GM23338 (cell line): Measurements from ENCODE around the gene TBX6. TPM values are rescaled to one million over a fixed set of nuclear protein-coding genes. Genes with fewer than 3 reads are reported as not detected.

Source experiments
- CREB1 ChIP-seq: fragments of 250-450 bp; sonication (Bioruptor Pico); IDR thresholded peaks from 2 replicates; pipeline ENCODE4 v1.5.0; 2020; ENCODE audit warnings: low read depth, mild to moderate bottlenecking, moderate library complexity
- CTCF ChIP-seq, 2 experiments: fragments of 200-600 bp in 1 of 2; sonication (generic) in 1 of 2; conservative IDR thresholded peaks; 2 replicates each; pipeline versions ENCODE4 v1.5.1 to v1.6.1; 2016 to 2017; ENCODE audit warnings: antibody characterized with exemption in 2 of 2, low read depth in 2 of 2, mild to moderate bottlenecking in 2 of 2, moderate library complexity in 1 of 2
- EZH2 ChIP-seq: fragments of 200-600 bp; sonication (generic); IDR thresholded peaks from one replicate; pipeline ENCODE4 v1.8.0; 2017; ENCODE audit warnings: antibody characterized with exemption, mild to moderate bottlenecking, low read depth; ENCODE audit not compliant: unreplicated experiment
- EZH2phosphoT487 ChIP-seq: fragments of 200-600 bp; sonication (generic); IDR thresholded peaks from one replicate; pipeline ENCODE4 v1.8.1; 2018; ENCODE audit warnings: antibody characterized with exemption; ENCODE audit not compliant: unreplicated experiment
- NANOG ChIP-seq: IDR thresholded peaks from 2 replicates; pipeline ENCODE4 v1.6.1; 2016; ENCODE audit warnings: antibody characterized with exemption, borderline replicate concordance
- POLR2AphosphoS5 ChIP-seq: IDR thresholded peaks from 2 replicates; pipeline ENCODE4 v1.6.1; 2016; ENCODE audit warnings: antibody characterized with exemption, low read depth
- REST ChIP-seq: IDR thresholded peaks from one replicate; pipeline ENCODE4 v1.6.1; 2018; ENCODE audit warnings: antibody characterized with exemption; ENCODE audit not compliant: unreplicated experiment
- STAT1 ChIP-seq: IDR thresholded peaks from one replicate; pipeline ENCODE4 v1.6.1; 2016; ENCODE audit warnings: antibody characterized with exemption; ENCODE audit not compliant: unreplicated experiment
- ZNF114 ChIP-seq: fragments of 250-450 bp; sonication (Bioruptor Pico); IDR thresholded peaks from 2 replicates; pipeline ENCODE4 v1.5.0; 2020; ENCODE audit warnings: mild to moderate bottlenecking, moderate library complexity
- ZNF331 ChIP-seq: fragments of 250-450 bp; sonication (Bioruptor Pico); IDR thresholded peaks from 2 replicates; pipeline ENCODE4 v1.5.0; 2020; ENCODE audit warnings: low read depth, mild to moderate bottlenecking, moderate library complexity
- ZNF462 ChIP-seq: fragments of 250-450 bp; sonication (Bioruptor Pico); IDR thresholded peaks from 2 replicates; pipeline ENCODE4 v1.5.0; 2020; ENCODE audit warnings: mild to moderate bottlenecking, moderate library complexity
- polyA plus RNA-seq: library from polyadenylated mRNA; unstranded; fragments of >200 nt; fragmentation: Nextera tagmentation; extraction: Ambion mirVana; gene quantifications from 2 replicates; pipeline ENCODE4 v1.2.1, GENCODE V29; 2016
- total RNA-seq: library from RNA; depleted of rRNA; stranded (reverse); fragments of >200 nt; shearing (Covaris generic); gene quantifications from 2 replicates; pipeline ENCODE4 v1.2.3, GENCODE V29; 2014

The TBX6 gene
- total and polyA plus RNA-seq, 2 experiments from 2014 or later = 1.1 to 2.4 TPM

- TF ChIP-seq ZNF462 (CRISPR knock-in tag) = no peak
- TF ChIP-seq CREB1 (CRISPR knock-in tag) = no peak
- no peak for TF ChIP-seq POLR2AphosphoS5
- TF ChIP-seq EZH2phosphoT487 = no peak
- no peak for TF ChIP-seq STAT1
- TF ChIP-seq EZH2 = no peak
- TF ChIP-seq ZNF331 (CRISPR knock-in tag) = no peak
- no peak for TF ChIP-seq CTCF (conservative IDR thresholded peaks at IDR 0.05; ENCODE audit: low read depth in 2 of 2)
- no peak for TF ChIP-seq REST
- no peak for TF ChIP-seq NANOG
- no peak for TF ChIP-seq ZNF114
Measured at GRCh38 chr16:30095166-30096078, 3.7 kb upstream of the TBX6 start (continued).
